ACC112 (cell line): ENCODE measurements around the gene SLC43A2.

ENCODE experiments used
- H2AFZ ChIP-seq: fragments of 200-600 bp; sonication (generic); one replicate; pipeline ENCODE4 v1.6.0; 2017; ENCODE audit warnings: antibody characterized with exemption, low read length; ENCODE audit not compliant: unreplicated experiment
- H3K27ac ChIP-seq: fragments of 200-600 bp; sonication (generic); 2 replicates; pipeline ENCODE4 v1.5.1; 2014; ENCODE audit warnings: low read depth, mild to moderate bottlenecking, antibody characterized with exemption, low read length, moderate library complexity
- H3K27me3 ChIP-seq: fragments of 200-600 bp; sonication (generic); 2 replicates; pipeline ENCODE4 v1.6.1; 2014; ENCODE audit warnings: mild to moderate bottlenecking, antibody characterized with exemption, low read length, moderate library complexity, mixed read lengths; ENCODE audit not compliant: insufficient read depth
- H3K36me3 ChIP-seq: fragments of 200-600 bp; sonication (generic); 2 replicates; pipeline ENCODE4 v1.6.1; 2016; ENCODE audit warnings: mild to moderate bottlenecking, antibody characterized with exemption, low read length, moderate library complexity, mixed read lengths; ENCODE audit not compliant: insufficient read depth
- H3K4me1 ChIP-seq: fragments of 200-600 bp; sonication (generic); one replicate; pipeline ENCODE4 v1.6.1; 2016; ENCODE audit warnings: low read length, mixed read lengths; ENCODE audit not compliant: insufficient read depth, unreplicated experiment, control insufficient read depth
- H3K4me3 ChIP-seq: fragments of 200-600 bp; sonication (generic); 2 replicates; pipeline ENCODE4 v1.5.1; 2014; ENCODE audit warnings: mild to moderate bottlenecking, low read depth, low read length
- H3K79me2 ChIP-seq: fragments of 200-600 bp; sonication (generic); one replicate; pipeline ENCODE4 v1.6.0; 2016; ENCODE audit warnings: low read length; ENCODE audit not compliant: control insufficient read depth, unreplicated experiment, insufficient read depth

Gene SLC43A2

GRCh38 chr17:1643293-1643998 lies 14.8 kb upstream of the SLC43A2 start:
- Histone ChIP-seq H3K4me3 (peak overlapping the region; percentile 74), H3K27me3 (no peaks in the 10 kb centered on the region), H2AFZ (no peak overlapping the region), H3K27ac (no peak overlapping the region), H3K4me1 (peaks cover 18% of the 10 kb centered on the region), H3K36me3 (no peaks in the 10 kb centered on the region), H3K79me2 (no peaks in the 10 kb centered on the region)

GRCh38 chr17:1641065-1641403 lies 12.4 kb upstream of the SLC43A2 start:
- H3K4me3 ChIP-seq: no peak overlapping the region
- H3K27me3 ChIP-seq: no peaks in the 10 kb centered on the region
- no peaks in the 10 kb centered on the region for H3K36me3 ChIP-seq
- no peak overlapping the region for H2AFZ ChIP-seq
- H3K79me2 ChIP-seq: no peaks in the 10 kb centered on the region
- H3K27ac ChIP-seq: no peak overlapping the region
- peaks cover 12% of the 10 kb centered on the region for H3K4me1 ChIP-seq

DNA sequence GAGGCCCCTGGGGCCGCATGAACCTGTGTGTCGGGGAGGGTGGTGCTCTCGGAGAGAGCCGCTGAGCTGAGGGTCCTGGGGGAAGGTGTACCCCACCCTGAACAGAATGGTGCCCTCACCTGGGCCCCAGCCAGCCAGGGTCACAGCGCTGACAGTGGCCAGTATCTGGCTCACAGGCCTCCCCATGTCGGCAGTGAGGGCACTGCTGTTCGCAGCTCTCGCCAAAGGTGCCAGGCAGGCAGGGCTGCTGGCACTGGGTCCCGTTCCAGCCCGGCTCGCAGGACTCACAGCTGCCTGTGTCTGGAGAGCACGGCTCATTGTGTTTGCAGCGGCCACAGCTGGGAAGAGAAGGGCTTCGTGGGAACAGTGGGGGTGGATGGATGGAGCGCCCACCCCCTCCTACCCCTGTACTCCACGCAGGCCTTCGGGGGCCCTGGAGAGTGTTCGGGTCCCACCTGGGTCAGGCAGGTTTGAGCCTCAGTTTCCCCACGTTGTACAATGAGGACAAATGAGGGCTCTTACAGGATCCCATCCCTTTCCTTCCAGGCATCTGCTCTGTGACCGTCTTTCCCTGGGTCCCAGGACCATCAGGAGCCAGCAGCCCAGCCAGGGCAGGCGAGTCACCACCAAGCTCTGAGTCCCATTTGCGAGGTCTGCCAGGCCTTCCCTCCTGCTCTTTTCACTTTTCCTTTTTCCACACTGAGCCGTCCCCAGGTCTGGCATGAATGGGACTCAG lies 11.9 kb upstream of the SLC43A2 start:
- peaks cover 12% of the 10 kb centered on the region for H3K4me1 ChIP-seq
- H3K27me3 ChIP-seq: no peaks in the 10 kb centered on the region
- H3K4me3 ChIP-seq: no peak overlapping the region
- no peak overlapping the region for H2AFZ ChIP-seq
- H3K27ac ChIP-seq: no peak overlapping the region
- H3K36me3 ChIP-seq: no peaks in the 10 kb centered on the region
- H3K79me2 ChIP-seq: no peaks in the 10 kb centered on the region

DNA sequence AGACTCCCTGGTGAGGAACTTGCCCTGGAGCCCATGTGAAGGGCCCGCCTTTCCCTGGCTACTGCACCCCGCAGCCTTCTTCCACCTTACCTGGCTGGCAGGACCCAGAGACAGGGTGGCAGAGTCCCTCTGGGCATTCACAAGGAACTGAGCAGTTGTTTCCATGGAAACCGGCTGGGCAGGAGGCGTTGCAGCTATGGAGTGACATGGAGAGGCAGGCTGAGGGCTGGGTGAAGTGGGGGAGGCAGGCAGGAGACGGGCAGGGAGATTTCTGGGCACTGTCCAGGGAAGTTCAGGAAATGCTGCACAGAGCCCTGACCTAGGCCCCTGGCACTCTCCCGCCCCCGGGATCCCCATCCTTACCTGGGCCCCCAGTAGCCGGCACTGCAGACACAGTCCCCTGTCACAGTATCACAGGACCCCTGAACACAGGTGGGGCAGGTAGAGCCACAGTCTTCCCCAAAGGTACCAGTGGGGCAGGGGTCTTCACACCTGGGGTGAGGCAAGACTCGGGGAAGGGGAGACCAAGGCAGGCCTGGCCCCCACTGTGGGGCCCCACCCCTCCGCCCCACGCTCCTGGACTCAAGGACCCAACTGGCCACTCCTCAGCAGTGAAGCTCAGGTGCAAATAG lies 11.0 kb upstream of the SLC43A2 start:
- H3K27ac ChIP-seq: no peak overlapping the region
- H3K79me2 ChIP-seq: no peaks in the 10 kb centered on the region

GRCh38 chr17:1638624-1639300 lies 10.1 kb upstream of the SLC43A2 start:
- H2AFZ ChIP-seq: no peak overlapping the region
- H3K79me2 ChIP-seq: no peaks in the 10 kb centered on the region
- H3K4me1 ChIP-seq: peaks cover under 1% of the 10 kb centered on the region
- H3K27ac ChIP-seq: no peak overlapping the region
- H3K4me3 ChIP-seq: no peak overlapping the region
- H3K36me3 ChIP-seq: no peaks in the 10 kb centered on the region
- H3K27me3 ChIP-seq: no peaks in the 10 kb centered on the region

More for the DNA sequence above, 11.0 kb upstream of the SLC43A2 start:
- H3K4me3 ChIP-seq: no peak overlapping the region
- no peaks in the 10 kb centered on the region for H3K27me3 ChIP-seq
- no peak overlapping the region for H2AFZ ChIP-seq
- no peaks in the 10 kb centered on the region for H3K36me3 ChIP-seq
- H3K4me1 ChIP-seq: peaks cover 10% of the 10 kb centered on the region

DNA sequence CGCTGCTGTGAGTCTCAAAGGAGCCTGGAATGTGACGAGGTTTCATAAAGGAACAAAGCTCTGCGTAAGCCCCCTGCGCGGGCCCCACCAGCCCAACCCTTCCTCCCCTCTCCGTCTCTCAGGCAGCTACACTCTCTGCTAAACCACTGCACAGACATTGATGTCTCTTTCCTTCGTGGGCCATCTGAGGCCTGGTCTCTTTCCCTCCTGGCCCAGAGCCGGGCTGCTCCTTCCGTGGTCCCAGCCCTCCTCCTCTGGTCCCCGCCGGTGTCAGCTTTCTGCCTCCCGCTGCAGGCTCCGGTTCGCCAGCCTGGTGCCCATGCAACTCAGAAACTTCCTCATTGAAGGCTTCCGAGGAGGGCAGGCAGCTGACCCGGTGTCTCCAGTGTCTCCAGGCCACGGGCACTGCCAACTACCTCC lies 9.5 kb upstream of the SLC43A2 start:
- Histone ChIP-seq H3K27me3 (no peaks in the 10 kb centered on the region), H3K27ac (no peak overlapping the region), H2AFZ (no peak overlapping the region), H3K4me1 (no peaks in the 10 kb centered on the region), H3K36me3 (no peaks in the 10 kb centered on the region), H3K4me3 (no peak overlapping the region), H3K79me2 (no peaks in the 10 kb centered on the region)

- H3K36me3 ChIP-seq: no peaks in the 10 kb centered on the region
- H3K79me2 ChIP-seq: no peaks in the 10 kb centered on the region
- no peaks in the 10 kb centered on the region for H3K27me3 ChIP-seq
- no peaks in the 10 kb centered on the region for H3K4me1 ChIP-seq
- H3K4me3 ChIP-seq: no peak overlapping the region
- H3K27ac ChIP-seq: no peak overlapping the region
- no peak overlapping the region for H2AFZ ChIP-seq
These were observed 8.2 kb upstream of the SLC43A2 start for GRCh38 chr17:1636732-1637285.

DNA sequence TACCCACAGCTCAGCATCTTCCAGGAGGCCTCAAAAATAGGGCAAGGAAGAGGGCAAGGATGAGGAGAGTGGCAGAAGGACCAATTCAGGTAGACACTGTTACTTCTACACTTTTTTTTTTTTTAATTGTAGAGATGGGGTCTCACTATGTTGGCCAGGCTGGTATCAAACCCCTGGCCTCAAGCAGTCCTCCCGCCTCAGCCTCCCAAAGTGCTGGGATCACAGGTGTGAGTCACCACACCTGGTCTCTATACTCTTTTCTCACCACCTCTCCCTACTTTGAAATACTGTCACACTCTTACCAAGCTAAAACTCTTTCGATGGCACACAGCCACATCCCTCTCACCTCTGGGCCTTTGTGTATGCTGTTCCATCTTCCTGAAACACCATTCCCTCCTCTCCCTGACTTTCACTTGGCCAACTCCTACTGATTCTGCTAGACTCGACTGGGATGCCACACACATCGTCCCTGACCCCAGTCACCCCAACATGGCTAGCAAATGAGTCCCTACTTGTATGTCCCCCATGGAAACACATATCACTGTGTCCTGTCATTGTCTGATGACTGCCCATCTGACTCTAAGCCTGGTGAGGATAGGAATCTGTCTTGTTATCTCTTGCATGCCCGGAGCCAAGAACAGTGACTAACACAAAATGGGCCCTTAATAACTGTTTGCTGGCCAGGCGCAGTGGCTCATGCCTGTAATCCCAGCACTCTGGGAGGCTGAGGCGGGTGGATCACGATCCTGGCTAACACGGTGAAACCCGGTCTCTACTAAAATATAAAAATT lies 7.2 kb upstream of the SLC43A2 start:
- H3K27ac ChIP-seq: no peak overlapping the region
- H3K79me2 ChIP-seq: no peaks in the 10 kb centered on the region
- no peak overlapping the region for H2AFZ ChIP-seq
- H3K36me3 ChIP-seq: no peaks in the 10 kb centered on the region
- H3K27me3 ChIP-seq: no peaks in the 10 kb centered on the region
- H3K4me1 ChIP-seq: no peaks in the 10 kb centered on the region
- H3K4me3 ChIP-seq: no peak overlapping the region

- H3K27ac ChIP-seq: no peak overlapping the region
- H3K4me3 ChIP-seq: no peak overlapping the region
- no peaks in the 10 kb centered on the region for H3K36me3 ChIP-seq
- H3K4me1 ChIP-seq: no peaks in the 10 kb centered on the region
- no peak overlapping the region for H2AFZ ChIP-seq
- H3K27me3 ChIP-seq: no peaks in the 10 kb centered on the region
- no peaks in the 10 kb centered on the region for H3K79me2 ChIP-seq
These were observed 6.4 kb upstream of the SLC43A2 start for GRCh38 chr17:1634841-1635650.
